PC-9 (cell line): Measurements from ENCODE around the gene SLC35D1.

ENCODE experiments used
- EZH2 ChIP-seq: fragments of 200-600 bp; sonication (generic); IDR thresholded peaks from 2 replicates; pipeline ENCODE4 v1.8.0; 2017; ENCODE audit warnings: antibody characterized with exemption, low read depth
- TF ChIP-seq, protein P1 (sequence below): fragments of 200-600 bp; sonication (generic); conservative IDR thresholded peaks from 2 replicates; pipeline ENCODE4 v1.6.1; 2017; ENCODE audit warnings: mixed run types, antibody characterized with exemption, mild to moderate bottlenecking, moderate library complexity

DNA sequence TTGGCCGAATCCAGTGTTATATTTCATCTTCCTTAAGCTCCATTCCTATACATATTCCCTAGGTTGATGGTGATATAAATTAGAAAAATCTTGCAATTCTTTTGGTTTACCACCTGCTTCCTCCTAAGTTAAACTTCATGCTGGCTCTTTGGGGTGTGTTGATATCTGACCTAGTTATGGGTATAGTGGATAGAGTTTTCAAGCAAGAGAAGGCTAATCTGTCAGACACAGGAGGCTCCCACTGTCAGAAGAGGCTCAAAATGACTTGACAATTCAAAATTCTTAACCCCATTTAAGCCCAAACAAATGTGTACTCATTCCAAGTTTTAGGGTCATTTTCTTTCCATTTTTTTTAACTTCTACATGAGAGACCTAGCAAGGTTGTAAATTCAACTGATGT is 8.5 kb upstream of the SLC35D1 start:
- TF ChIP-seq, protein P1, sequence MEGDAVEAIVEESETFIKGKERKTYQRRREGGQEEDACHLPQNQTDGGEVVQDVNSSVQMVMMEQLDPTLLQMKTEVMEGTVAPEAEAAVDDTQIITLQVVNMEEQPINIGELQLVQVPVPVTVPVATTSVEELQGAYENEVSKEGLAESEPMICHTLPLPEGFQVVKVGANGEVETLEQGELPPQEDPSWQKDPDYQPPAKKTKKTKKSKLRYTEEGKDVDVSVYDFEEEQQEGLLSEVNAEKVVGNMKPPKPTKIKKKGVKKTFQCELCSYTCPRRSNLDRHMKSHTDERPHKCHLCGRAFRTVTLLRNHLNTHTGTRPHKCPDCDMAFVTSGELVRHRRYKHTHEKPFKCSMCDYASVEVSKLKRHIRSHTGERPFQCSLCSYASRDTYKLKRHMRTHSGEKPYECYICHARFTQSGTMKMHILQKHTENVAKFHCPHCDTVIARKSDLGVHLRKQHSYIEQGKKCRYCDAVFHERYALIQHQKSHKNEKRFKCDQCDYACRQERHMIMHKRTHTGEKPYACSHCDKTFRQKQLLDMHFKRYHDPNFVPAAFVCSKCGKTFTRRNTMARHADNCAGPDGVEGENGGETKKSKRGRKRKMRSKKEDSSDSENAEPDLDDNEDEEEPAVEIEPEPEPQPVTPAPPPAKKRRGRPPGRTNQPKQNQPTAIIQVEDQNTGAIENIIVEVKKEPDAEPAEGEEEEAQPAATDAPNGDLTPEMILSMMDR = no peak
- TF ChIP-seq EZH2 = no peak
